SH-SY5Y (cell line): ENCODE data around the gene MGST3.

ENCODE experiments used
- GATA2 ChIP-seq: IDR thresholded peaks from 2 replicates; pipeline ENCODE4 v1.6.1; 2011; ENCODE audit warnings: mild to moderate bottlenecking, low read depth, low read length
- GATA3 ChIP-seq: IDR thresholded peaks from 2 replicates; pipeline ENCODE4 v1.6.1; 2011; ENCODE audit warnings: low read depth, mild to moderate bottlenecking, low read length, moderate library complexity

- TF ChIP-seq GATA3 (no peak), GATA2 (no peak)
Observed at GRCh38 chr1:165635329-165635728, 4.3 kb downstream of the MGST3 start.
